Measurements from ENCODE around the gene TMEM108.

The TMEM108 gene

GRCh38 chr3:133054586-133054985 lies 16.4 kb downstream of the TMEM108 start:
- DNase-seq (ENCODE audit: low read depth in 2 of 2): no peak

GRCh38 chr3:133055339-133055738 lies 17.1 kb downstream of the TMEM108 start:
- DNase-seq (ENCODE audit: low read depth in 2 of 2): no peak

- no peak for DNase-seq (ENCODE audit: low read depth in 2 of 2)
These were observed 20.1 kb downstream of the TMEM108 start for GRCh38 chr3:133058243-133058642.

- DNase-seq (ENCODE audit: low read depth in 2 of 2): no peak
These were observed 20.6 kb downstream of the TMEM108 start for GRCh38 chr3:133058831-133059230.

DNA sequence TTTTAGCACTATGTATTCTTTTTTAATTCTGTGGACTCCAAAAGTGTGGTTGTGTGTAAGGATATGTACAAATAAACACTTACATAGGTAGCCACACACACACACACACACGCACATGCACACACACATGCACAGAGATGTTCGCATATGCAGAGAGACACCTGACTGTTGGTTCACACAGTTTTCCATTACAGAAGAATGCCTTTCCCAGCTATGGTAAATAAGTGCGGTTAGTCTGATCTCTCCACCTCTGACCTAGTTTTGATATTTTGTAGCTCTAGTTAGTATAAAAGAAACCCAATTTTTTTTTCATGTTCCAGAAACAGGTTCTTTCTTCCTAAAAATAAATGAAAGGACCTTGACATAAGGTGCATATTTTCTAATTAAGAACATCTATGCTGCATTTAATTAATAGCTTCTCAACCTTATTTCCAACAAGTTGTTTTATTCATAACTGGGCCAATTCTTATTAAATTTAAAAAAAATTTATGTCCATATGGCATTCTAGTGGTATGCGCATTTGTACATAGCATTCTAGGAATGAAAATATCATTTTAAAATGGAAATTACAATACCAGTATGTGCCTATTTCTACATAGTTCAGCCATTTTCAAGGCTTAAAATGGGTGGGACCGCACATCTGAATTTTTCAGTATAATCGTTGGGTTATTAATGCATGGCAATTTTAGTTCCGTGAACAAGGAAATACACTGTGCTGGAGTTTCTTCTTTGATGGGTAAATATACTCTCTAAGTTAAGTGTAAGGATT lies 27.2 kb downstream of the TMEM108 start:
- no peak for DNase-seq (ENCODE audit: low read depth in 2 of 2)

- no peak for DNase-seq (ENCODE audit: low read depth in 2 of 2)
These were observed 27.8 kb downstream of the TMEM108 start for GRCh38 chr3:133066026-133066425.

GRCh38 chr3:133069556-133070286 lies 31.5 kb downstream of the TMEM108 start:
- DNase-seq (ENCODE audit: low read depth in 2 of 2): no peak

- no peak for DNase-seq (ENCODE audit: low read depth in 2 of 2)
These were observed 36.8 kb downstream of the TMEM108 start for GRCh38 chr3:133074977-133075376.

- DNase-seq (ENCODE audit: low read depth in 2 of 2): no peak
These were observed 39.5 kb downstream of the TMEM108 start for GRCh38 chr3:133077688-133078087.

DNA sequence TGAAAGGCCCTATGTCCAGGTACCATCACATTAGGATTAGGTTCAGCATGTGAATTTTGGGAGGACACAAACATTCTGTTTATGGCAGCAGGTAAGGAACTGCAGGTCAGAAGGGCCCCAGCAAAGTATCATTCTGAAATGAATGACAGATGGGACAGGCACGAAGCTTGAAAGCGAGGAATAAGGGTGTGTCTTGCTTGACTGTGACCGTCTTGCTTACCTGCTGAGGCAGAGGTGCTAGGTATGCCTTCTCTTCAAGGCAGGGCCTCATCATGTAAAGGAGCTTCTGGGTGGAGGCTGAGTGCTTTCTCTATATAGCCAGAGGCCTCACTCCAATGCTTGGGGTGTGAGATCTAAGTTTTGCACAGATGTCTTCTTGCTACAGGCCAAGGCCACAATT lies 41.4 kb downstream of the TMEM108 start:
- DNase-seq (ENCODE audit: low read depth in 2 of 2): no peak

GRCh38 chr3:133081016-133081415 lies 42.8 kb downstream of the TMEM108 start:
- DNase-seq (ENCODE audit: low read depth in 2 of 2): no peak

- DNase-seq (ENCODE audit: low read depth in 2 of 2): no peak
These were observed 45.2 kb downstream of the TMEM108 start for GRCh38 chr3:133083395-133083794.

DNA sequence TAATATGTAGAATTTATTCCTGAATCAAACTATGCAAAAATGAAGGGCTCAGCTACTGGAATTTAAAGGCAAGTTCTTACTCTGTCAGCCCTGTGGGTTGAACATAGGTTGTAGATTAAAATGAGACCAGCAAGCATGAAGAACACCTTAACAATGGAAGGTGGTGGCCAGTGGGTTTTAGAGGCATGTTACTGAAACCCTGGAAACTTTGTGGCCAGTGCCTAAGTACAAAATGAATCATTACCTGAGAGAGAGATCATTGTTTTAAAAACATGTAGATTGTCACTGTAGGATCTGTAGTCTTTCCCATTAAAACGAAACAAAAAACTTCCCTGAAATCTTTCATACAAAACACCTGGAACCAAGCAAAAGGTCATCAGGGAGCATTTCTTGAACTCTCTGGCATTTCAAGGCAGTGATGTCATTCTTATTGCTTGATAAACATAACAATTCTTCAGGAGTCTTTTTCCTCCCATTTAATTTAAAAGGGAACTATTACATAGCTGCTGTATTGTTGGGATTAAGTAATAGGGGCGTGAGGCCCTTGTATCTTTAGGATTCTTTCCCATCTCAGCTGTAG lies 51.8 kb downstream of the TMEM108 start:
- DNase-seq (ENCODE audit: low read depth in 2 of 2): no peak

DNA sequence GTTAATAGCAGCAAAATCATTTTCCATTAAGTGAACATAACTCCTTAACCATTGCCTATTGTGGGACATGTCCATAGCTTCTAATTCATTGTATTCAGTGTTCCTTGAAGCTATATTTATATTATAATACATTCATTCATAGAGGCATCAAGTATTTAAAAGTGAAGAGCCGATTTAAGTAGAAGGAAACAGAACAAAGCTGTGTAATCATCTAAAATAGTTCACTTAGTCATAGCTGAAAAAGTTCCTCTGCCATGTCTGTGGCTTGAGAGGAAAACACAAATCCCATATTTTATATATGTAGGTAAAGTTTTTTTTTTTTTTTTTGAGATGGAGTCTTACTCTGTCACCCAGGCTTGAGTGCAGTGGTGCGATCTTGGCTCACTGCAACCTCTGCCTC lies 54.5 kb downstream of the TMEM108 start:
- no peak for DNase-seq (ENCODE audit: low read depth in 2 of 2)

DNA sequence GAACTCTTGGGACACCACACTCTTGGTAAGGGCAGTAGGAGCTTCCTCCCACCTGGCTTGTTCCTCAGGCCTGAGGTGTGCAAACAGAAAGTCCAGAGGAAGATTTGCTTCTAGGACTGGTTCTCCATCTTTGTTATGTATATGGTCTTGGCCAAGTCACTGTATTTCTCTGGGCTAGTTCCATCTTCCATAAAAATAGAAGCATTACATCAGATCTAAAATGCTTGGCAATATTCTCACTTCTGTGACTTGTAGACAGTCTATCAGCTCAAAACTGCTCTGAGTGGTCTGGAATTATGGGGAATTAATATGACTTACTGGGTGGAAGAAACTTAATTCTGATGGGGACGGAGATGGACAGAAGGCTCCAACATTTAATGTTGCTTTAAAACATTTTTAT lies 55.2 kb downstream of the TMEM108 start:
- DNase-seq (ENCODE audit: low read depth in 2 of 2): no peak

- no peak for DNase-seq (ENCODE audit: low read depth in 2 of 2)
These were observed 58.9 kb downstream of the TMEM108 start for GRCh38 chr3:133096900-133097613.

- DNase-seq (ENCODE audit: low read depth in 2 of 2): no peak
These were observed 65.5 kb downstream of the TMEM108 start for GRCh38 chr3:133103706-133104105.

DNA sequence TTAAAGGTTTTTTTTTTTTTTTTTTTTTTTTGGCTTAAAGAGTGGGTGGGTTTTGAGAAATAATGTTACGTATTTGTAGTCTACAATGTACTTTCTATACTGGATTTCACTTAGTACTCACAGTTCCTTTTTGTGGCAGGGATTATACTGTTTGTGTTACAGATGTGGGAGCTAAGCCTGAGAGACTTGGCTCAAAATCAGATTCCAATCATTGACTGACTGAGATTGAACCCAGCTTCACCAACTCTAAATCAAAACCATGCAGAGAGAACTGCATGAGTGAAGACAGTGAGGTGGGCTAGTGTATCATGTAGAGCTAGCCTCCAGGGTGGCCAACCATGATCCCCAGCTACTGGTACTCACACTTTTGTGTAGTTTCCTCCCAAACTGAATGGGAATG lies 68.0 kb downstream of the TMEM108 start:
- no peak for DNase-seq (ENCODE audit: low read depth in 2 of 2)

DNA sequence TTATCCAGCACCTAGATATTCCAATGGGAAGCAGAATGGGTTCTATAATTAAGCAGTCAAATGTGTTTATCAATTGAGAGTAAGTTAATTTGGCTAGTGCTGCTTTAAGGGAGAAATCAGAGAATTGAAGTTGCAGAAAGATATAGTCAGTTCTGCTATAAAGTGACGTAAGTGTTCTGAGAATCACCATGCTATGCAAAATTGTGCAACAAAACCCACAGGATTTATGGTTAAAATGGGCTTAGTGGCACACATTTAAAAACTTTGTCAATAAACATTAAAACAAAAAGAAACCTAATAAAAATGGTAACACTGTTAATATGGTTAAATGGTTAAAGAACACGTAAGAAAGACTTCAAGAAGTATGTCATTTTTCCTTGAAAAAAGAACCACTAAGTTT lies 74.5 kb downstream of the TMEM108 start:
- no peak for DNase-seq (ENCODE audit: low read depth in 2 of 2)

- DNase-seq (ENCODE audit: low read depth in 2 of 2): no peak
These were observed 75.3 kb downstream of the TMEM108 start for GRCh38 chr3:133113526-133113925.

- DNase-seq (ENCODE audit: low read depth in 2 of 2): no peak
These were observed 75.9 kb downstream of the TMEM108 start for GRCh38 chr3:133113927-133114597.

GRCh38 chr3:133115176-133115575 lies 77.0 kb downstream of the TMEM108 start:
- no peak for DNase-seq (ENCODE audit: low read depth in 2 of 2)
